Measurements from ENCODE around the gene ZNF440.
"Not testable (repeated sequence)": the region's sequence is repeated elsewhere in the genome, so short reads cannot be mapped to it uniquely, and the experiment has no call there.

The ZNF440 gene

GRCh38 chr19:11828957-11829876 is 15.1 kb downstream of the ZNF440 start:
- DNase-seq = not testable (repeated sequence)

GRCh38 chr19:11832253-11832912 is 18.3 kb downstream of the ZNF440 start:
- DNase-seq = no peak

GRCh38 chr19:11833541-11833940 is 19.5 kb downstream of the ZNF440 start:
- DNase-seq = no peak

- DNase-seq = not testable (repeated sequence)
Measured at GRCh38 chr19:11835626-11836066, 21.6 kb downstream of the ZNF440 start.

GRCh38 chr19:11843722-11844121 is 29.6 kb downstream of the ZNF440 start:
- DNase-seq = no peak

GRCh38 chr19:11847615-11848014 is 33.5 kb downstream of the ZNF440 start:
- not testable (repeated sequence) for DNase-seq

GRCh38 chr19:11848200-11848593 is 34.1 kb downstream of the ZNF440 start:
- no peak for DNase-seq

GRCh38 chr19:11848594-11849469 is 34.8 kb downstream of the ZNF440 start, which contains the start of gene ZNF439:
ZNF439 (plus strand) TSS chr19:11848726; CDS start chr19:11848868, 142 bp downstream.
- DNase-seq = peak; percentile 48

- not testable (repeated sequence) for DNase-seq
Measured at GRCh38 chr19:11850289-11850688, 36.2 kb downstream of the ZNF440 start.

- DNase-seq = no peak
Measured at GRCh38 chr19:11853358-11853757, 39.3 kb downstream of the ZNF440 start.

- DNase-seq = no peak
Measured at GRCh38 chr19:11856596-11857250, 42.6 kb downstream of the ZNF440 start.

GRCh38 chr19:11860721-11861120 is 46.6 kb downstream of the ZNF440 start:
- no peak for DNase-seq

GRCh38 chr19:11861301-11861700 is 47.2 kb downstream of the ZNF440 start:
- no peak for DNase-seq

GRCh38 chr19:11867766-11868165 is 53.7 kb downstream of the ZNF440 start:
- not testable (repeated sequence) for DNase-seq

GRCh38 chr19:11868188-11868587 is 54.1 kb downstream of the ZNF440 start:
- no peak for DNase-seq

- DNase-seq = no peak
Measured at GRCh38 chr19:11872624-11873023, 58.6 kb downstream of the ZNF440 start.

GRCh38 chr19:11873762-11874161 is 59.7 kb downstream of the ZNF440 start:
- DNase-seq = no peak

- not testable (repeated sequence) for DNase-seq
Measured at GRCh38 chr19:11879687-11880266, 65.7 kb downstream of the ZNF440 start.

- DNase-seq = no peak
Measured at GRCh38 chr19:11880598-11880997, 66.5 kb downstream of the ZNF440 start.

- DNase-seq = peak; percentile 29
Measured at GRCh38 chr19:11881151-11881800, 67.2 kb downstream of the ZNF440 start.

GRCh38 chr19:11882606-11883005 is 68.5 kb downstream of the ZNF440 start:
- no peak for DNase-seq
